Activated CD4-positive, CD25-positive, alpha-beta regulatory T cell treated with anti-CD3 and anti-CD28 coated beads, Interleukin-2, amount 50 U/mL, for 72 hours (primary cell): ENCODE measurements around the gene MAP3K6.

Source experiments
- DNase-seq: peaks from one replicate; pipeline ENCODE4 v3.0.0; 2021

Gene MAP3K6

GRCh38 chr1:27331426-27331825, 35.3 kb downstream of the MAP3K6 start:
- DNase-seq = no peak

DNA sequence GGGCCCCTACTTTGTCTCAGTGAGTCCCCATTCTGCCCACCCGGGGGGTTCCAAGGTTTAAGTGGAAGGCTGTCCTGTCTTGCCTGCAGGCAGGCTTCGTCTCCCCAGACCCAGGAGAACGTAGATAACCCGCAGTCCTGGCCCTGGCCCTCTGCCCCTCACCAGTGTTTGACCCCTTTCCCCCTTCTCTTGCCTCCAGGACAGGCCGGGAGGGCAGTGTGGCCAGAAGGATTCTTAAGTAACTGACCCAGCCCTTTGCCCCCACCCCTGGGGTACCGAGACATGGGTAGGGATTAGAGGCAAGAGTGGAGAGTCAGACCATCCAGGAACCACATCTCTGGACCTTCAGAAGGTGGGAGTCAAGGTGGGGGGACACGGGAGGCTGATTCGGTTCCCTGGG, 36.0 kb downstream of the MAP3K6 start:
- DNase-seq = no peak

- DNase-seq = no peak
These were observed 38.8 kb downstream of the MAP3K6 start for GRCh38 chr1:27327964-27328363.

- DNase-seq = no peak
These were observed 41.5 kb downstream of the MAP3K6 start for GRCh38 chr1:27325286-27325685.

DNA sequence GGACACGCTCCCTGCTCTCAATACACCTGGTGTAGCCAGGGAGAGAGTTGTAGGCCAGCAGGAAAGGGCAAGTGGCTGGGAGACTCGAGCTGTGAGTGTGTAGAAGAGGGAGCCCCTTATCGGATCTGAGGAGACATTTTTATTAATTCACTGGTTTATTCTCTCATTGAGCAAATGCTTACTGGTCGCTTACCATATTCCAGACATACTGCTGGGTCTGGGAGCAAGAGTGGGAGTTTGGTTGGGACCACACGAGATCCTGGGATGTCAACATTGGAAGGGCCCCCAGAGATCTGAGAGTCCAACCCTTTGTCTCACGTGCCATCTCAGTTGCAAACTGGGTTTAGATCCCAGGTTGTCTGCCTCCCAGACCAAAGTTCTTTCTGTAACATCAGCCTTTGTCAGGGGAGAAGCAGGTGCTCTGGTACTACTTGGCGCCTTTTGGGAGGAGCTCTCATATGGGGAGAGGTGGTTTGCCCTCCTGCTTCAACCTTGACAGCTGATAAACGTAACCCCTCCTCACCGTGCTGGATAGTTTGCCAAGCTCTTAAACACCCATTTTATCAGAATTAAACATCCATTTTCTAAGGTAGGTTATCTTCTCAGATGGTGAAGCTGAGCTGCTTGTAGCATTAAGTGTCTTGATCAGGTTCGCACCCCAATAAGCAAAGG, 44.1 kb downstream of the MAP3K6 start:
- no peak for DNase-seq

DNA sequence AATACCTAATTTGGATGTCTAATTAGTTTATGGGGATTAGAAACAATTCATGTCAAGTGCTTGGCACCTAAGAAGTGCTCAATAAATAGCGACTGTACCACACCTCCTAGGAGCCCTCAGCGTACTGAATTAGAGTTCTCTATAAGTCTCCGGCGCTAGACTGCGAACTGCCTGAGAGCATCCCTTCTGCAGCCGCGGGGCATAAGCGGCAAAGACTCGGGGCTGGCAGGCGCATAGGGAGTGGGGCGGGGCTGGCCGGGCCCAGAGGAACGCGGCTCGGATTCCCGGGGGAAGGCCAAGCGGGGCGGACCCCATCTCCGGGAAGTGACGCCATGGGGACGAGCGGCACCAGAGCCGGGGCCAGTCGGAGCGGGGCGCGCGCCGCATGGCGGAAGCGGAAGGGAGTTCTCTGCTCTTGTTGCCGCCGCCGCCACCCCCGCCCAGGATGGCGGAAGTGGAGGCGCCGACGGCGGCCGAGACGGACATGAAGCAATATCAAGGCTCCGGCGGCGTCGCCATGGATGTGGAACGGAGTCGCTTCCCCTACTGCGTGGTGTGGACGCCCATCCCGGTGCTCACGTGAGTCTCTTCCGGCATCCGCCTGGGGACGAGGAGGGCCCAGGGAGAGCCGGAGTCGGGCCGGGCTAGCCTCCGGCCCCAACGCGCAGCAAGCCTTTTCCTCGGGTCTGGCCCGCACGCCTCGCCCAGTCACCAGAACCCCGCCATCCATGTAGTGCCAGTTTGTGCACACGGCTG, 44.8 kb downstream of the MAP3K6 start, which contains the start of gene TMEM222:
TSS of gene TMEM222 (plus strand) at position 351 of the 756 bp plus-strand sequence. CDS start at position 386, 35 bp downstream.
- DNase-seq = peak; percentile 97

GRCh38 chr1:27318596-27318995, 48.2 kb downstream of the MAP3K6 start:
- no peak for DNase-seq

DNA sequence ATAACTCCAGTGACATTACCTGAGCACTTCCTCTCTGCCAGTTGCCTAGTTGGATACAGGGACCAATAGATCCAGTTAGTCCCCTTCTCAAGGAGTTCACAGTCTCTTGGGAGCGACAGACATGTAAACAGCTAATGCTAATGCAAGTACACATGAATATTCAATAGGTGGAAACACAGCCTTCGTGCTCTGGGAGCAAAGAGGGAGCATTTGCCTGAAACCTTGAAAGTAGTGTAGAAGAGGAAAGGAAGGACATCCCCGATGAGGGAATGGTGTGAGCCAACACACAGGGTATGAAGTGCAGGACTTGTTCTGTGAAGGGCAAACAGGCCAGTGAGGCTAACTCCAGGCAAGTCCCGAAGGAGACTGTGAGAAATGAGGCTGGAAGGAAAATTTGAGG, 48.6 kb downstream of the MAP3K6 start:
- no peak for DNase-seq

DNA sequence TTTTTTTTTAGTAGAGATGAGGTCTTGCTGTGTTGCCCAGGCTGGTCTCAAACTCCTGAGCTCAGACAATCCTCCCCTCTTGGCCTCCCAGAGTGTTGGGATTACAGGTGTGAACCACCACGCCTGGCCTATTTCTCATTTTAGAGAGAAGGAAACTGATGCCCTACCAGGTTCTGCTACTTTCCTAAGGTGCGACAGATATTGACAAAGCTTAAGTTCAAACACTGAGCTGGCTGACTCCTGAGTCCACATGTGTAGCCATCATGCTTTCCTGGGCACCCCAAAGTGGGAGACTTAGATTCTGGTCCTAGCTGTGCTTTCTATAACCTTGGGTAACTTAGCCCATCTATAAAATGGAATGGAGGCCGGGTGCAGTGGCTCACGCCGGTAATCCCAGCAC, 49.9 kb downstream of the MAP3K6 start:
- DNase-seq = no peak

- DNase-seq = no peak
These were observed 52.0 kb downstream of the MAP3K6 start for GRCh38 chr1:27314737-27315136.

- DNase-seq = no peak
These were observed 52.6 kb downstream of the MAP3K6 start for GRCh38 chr1:27314169-27314568.

DNA sequence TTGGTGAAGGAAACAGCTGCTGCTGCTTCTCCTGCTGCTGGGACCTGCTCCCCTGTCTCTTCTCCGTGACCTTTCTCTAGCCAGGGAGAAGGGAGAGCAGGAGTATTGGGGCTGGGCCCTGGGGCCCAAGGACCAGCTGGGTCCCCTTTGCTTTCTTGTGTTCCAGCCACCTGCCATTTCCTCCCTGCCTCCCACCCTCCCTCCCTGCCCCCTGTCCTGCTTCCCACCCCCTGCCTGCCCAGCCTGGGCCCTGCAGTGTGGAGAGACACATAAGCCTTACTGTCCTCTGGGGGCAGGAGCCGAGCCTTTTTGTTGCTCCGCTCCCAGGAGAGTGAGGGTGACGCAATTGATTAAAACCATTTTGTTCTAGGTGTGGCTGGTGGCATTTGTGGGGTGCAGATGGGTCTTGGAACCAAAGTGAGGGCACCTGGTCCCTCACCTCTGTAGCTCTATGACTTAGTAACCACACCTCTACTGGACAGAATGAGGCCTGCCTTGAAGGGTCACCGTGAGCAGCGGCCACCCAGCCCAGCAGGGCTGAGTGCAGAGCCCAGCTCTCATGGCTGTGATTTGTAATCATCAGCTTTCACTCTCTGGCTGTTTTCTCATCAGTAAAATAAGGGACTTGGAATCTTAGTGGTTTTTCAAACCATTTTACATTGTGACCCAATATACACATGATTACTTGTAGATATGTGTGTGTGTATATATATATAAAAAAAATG, 58.7 kb downstream of the MAP3K6 start:
- DNase-seq = no peak

DNA sequence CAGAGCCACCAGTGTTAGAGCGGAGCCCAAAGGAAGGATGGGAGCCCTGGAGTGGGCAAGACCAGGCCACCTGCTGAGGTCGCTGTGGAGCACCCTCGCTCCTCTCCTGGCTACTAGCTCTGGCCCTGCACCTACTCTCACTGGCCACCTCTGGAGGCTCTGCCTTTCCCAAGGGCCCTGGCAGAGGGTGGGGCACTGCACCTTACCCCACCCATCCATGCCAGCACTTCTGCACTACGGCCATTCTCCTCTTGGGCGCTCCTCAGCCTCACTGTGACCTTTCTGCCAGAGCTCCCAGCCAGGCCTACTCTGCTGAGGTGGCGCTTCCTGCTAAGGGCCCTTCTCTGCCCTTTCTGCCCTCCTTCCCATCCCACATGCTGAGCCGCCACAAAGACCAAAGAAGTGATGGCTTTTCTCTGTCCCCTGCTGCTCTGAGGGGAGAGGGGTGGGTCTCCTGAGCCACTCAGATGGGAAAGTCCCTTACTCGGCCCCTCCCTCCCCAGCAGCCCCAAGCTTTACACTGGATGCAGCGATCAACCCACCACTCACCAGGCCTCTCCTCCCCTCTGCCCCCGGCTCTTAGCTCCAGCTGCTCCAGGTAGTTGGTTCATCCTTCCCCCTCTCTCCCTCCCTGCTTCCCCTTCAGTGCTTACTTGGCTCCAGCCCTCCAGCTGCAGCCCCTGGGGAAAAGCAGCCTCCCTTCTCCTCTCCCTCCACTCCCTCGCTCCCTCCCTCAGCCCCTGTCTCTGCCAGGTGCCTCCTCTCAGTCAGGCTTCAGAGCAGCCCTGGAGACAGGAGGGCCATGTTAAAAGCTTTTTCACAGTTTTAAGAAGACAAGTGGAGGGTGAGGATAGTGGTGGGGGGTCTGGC, 59.6 kb downstream of the MAP3K6 start:
- no peak for DNase-seq

GRCh38 chr1:27306071-27306470, 60.7 kb downstream of the MAP3K6 start:
- DNase-seq = no peak
